ENCODE results near the gene CDH23. TPM values are rescaled to one million over a fixed set of nuclear protein-coding genes. Genes with fewer than 3 reads are reported as not detected.

The CDH23 gene
- total and polyA plus RNA-seq, 2 donors (not counting 1 experiment from before 2014, with no cell fraction given): 0.37 to 0.89 TPM

GRCh38 chr10:71588685-71589084 lies 192.0 kb downstream of the CDH23 start:
- Mint-ChIP-seq H3K27ac (no peak overlapping the region), H3K4me3 (no peak overlapping the region), H3K4me1 (no peaks in the 10 kb centered on the region), H3K9me3 (ENCODE audit: insufficient read depth) (no peaks in the 10 kb centered on the region), H3K27me3 (peaks cover 26% of the 10 kb centered on the region)
- CTCF ChIA-PET: interaction anchor here (0.5 to 1.3 kb wide), 4 partner anchors 10 to 119 kb away, joined by 3 to 5 read pairs (median 3); no protein-coding TSS in a partner anchor
- H2AFZ ChIP-seq (ENCODE audit: insufficient read depth, low read depth, low read length, poor library complexity, severe bottlenecking): no peak overlapping the region
- ATAC-seq (ENCODE audit: low read depth) (no peak), DNase-seq (no peak)
- H3K4me2 ChIP-seq (replicated peaks; ENCODE audit: low read depth, low read length, poor library complexity, severe bottlenecking): no peak overlapping the region
- TF ChIP-seq CTCF (IDR thresholded peaks at IDR 0.05): no peak
- TF ChIP-seq EZH2 (IDR thresholded peaks at IDR 0.05; ENCODE audit: borderline replicate concordance, insufficient read depth, low read depth, low read length, poor library complexity, severe bottlenecking): no peak
- H3K27ac ChIP-seq (ENCODE audit: low read length in 2 of 2): no peak overlapping the region
- POLR2A ChIA-PET: no interaction called here
- H3K9ac ChIP-seq (ENCODE audit: low read length): no peak overlapping the region
- H3K4me1 ChIP-seq (ENCODE audit: control insufficient read depth in 2 of 2, insufficient read depth in 2 of 2, low read length in 2 of 2): no peaks in the 10 kb centered on the region
- H3K9me3 ChIP-seq (ENCODE audit: control extremely low read depth in 1 of 3, control insufficient read depth in 2 of 3, insufficient read depth in 1 of 3, low read length in 2 of 3): no peaks in the 10 kb centered on the region
- intact Hi-C loops (cut with micrococcal nuclease): no loop called here
- H3K27me3 ChIP-seq (replicated peaks in 1 of 4; ENCODE audit: control extremely low read depth in 1 of 4, control insufficient read depth in 3 of 4, insufficient read depth in 4 of 4, low read length in 3 of 4): peaks cover 0 to 3% (median 0%) of the 10 kb centered on the region in 4 experiments
- no peaks in the 10 kb centered on the region for H4K20me1 ChIP-seq (ENCODE audit: control insufficient read depth, insufficient read depth, low read length, poor library complexity, severe bottlenecking)
- H3K4me3 ChIP-seq (ENCODE audit: control extremely low read depth in 1 of 5, extremely low read depth in 1 of 5, insufficient read depth in 1 of 5, low read depth in 2 of 5, low read length in 4 of 5): no peak overlapping the region
- H3K79me2 ChIP-seq (ENCODE audit: control insufficient read depth, insufficient read depth, low read length): no peaks in the 10 kb centered on the region
- 94% methylated on average over 4 of the region's 4 CpGs for WGBS (ENCODE audit: insufficient coverage)
- H3K36me3 ChIP-seq (replicated peaks in 1 of 2; ENCODE audit: control extremely low read depth in 1 of 2, control insufficient read depth in 1 of 2, extremely low read depth in 1 of 2, insufficient read depth in 2 of 2, low read length in 1 of 2): no peaks in the 10 kb centered on the region

DNA sequence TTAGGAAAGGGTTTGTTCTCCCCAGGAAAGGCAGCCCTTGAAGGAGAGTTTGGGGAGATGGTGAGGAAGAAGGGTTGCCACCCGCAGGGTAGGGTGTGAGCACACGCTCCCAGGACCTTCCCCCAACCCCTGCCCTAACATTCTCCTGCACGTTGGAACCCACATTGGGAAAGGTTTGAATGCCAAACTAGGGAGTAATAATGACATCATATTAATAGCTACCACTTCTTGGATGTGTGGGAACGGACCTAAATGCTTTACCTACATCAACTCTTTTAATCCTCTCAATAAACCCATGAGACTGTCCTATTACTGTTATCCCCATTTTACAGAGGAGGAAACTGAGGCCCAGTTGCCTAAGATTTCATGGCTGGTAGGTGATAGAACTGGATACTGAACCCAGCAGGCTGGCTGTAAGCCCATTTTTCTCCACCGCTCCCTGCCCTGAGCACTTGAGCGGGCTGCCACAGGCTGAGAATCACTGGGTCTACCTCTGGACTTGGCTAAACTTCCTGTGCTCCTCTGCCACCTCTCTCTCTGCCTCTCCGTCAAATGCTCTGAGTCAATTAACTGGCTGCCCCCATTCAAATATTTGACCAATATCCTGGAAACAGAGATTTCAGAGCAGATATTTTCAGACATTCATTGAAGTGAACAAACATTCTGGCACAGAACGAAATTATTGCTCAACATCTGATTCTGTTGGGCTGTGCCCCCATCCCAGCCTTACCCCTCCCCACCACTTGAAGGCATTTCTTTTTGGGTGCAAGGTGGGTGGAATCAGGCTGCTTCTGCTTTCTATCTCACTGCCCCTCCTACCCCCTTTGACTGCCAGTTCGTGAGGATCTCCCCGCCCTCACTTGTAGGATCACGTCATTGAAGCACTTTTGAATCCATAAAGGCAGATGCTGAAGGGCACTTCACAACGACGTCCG lies 193.2 kb downstream of the CDH23 start:
- intact Hi-C loops (cut with micrococcal nuclease): no loop called here
- H3K4me1 ChIP-seq (ENCODE audit: control insufficient read depth in 2 of 2, insufficient read depth in 2 of 2, low read length in 2 of 2): no peaks in the 10 kb centered on the region
- no peak overlapping the region for H3K9ac ChIP-seq (ENCODE audit: low read length)
- ATAC-seq (ENCODE audit: low read depth): no peak
- peaks cover 26% of the 10 kb centered on the region for H3K27me3 Mint-ChIP-seq
- CTCF ChIA-PET: interaction anchor here (0.8 kb wide), 1 partner anchor 118 kb away, joined by 3 read pairs; no protein-coding TSS in a partner anchor
- no peak overlapping the region for H3K27ac Mint-ChIP-seq
- DNase-seq: no peak
- H3K79me2 ChIP-seq (ENCODE audit: control insufficient read depth, insufficient read depth, low read length): no peaks in the 10 kb centered on the region
- H3K4me1 Mint-ChIP-seq: no peaks in the 10 kb centered on the region
- H2AFZ ChIP-seq (ENCODE audit: insufficient read depth, low read depth, low read length, poor library complexity, severe bottlenecking): no peak overlapping the region
- POLR2A ChIA-PET: no interaction called here
- no peak overlapping the region for H3K4me3 ChIP-seq (ENCODE audit: control extremely low read depth in 1 of 5, extremely low read depth in 1 of 5, insufficient read depth in 1 of 5, low read depth in 2 of 5, low read length in 4 of 5)
- no peak overlapping the region for H3K4me3 Mint-ChIP-seq
- H3K27me3 ChIP-seq (replicated peaks in 1 of 4; ENCODE audit: control extremely low read depth in 1 of 4, control insufficient read depth in 3 of 4, insufficient read depth in 4 of 4, low read length in 3 of 4): peaks cover 0 to 3% (median 0%) of the 10 kb centered on the region in 4 experiments
- TF ChIP-seq EZH2 (IDR thresholded peaks at IDR 0.05; ENCODE audit: borderline replicate concordance, insufficient read depth, low read depth, low read length, poor library complexity, severe bottlenecking): no peak
- TF ChIP-seq CTCF (IDR thresholded peaks at IDR 0.05): no peak
- H3K4me2 ChIP-seq (replicated peaks; ENCODE audit: low read depth, low read length, poor library complexity, severe bottlenecking): no peak overlapping the region
- H3K36me3 ChIP-seq (replicated peaks in 1 of 2; ENCODE audit: control extremely low read depth in 1 of 2, control insufficient read depth in 1 of 2, extremely low read depth in 1 of 2, insufficient read depth in 2 of 2, low read length in 1 of 2): no peaks in the 10 kb centered on the region
- H3K9me3 ChIP-seq (ENCODE audit: control extremely low read depth in 1 of 3, control insufficient read depth in 2 of 3, insufficient read depth in 1 of 3, low read length in 2 of 3): no peaks in the 10 kb centered on the region
- 87% methylated on average over 9 of the region's 14 CpGs for WGBS (ENCODE audit: insufficient coverage)
- no peaks in the 10 kb centered on the region for H3K9me3 Mint-ChIP-seq (ENCODE audit: insufficient read depth)
- H3K27ac ChIP-seq (ENCODE audit: low read length in 2 of 2): no peak overlapping the region
- no peaks in the 10 kb centered on the region for H4K20me1 ChIP-seq (ENCODE audit: control insufficient read depth, insufficient read depth, low read length, poor library complexity, severe bottlenecking)
